B cell (primary cell): ENCODE measurements around the gene PPIP5K1. TPM values are rescaled to one million over a fixed set of nuclear protein-coding genes. Genes with fewer than 3 reads are reported as not detected.

Source experiments
- ATAC-seq: fragments of 200-7000 bp; cut with Tn5 transposase; one replicate; pipeline ENCODE4 v1.10.0; 2021; ENCODE audit warnings: low read depth, mild to moderate bottlenecking, moderate number of reproducible peaks, moderate library complexity
- CTCF ChIA-PET: fragments of 350-600 bp; sonication (Branson Sonifier 250); formaldehyde crosslinking; loops from one replicate; lab custom pipeline; 2021; ENCODE audit warnings: antibody characterized with exemption, inconsistent platforms; lab: Charles Lee
- POLR2A ChIA-PET: fragments of 350-600 bp; sonication (Branson Sonifier 250); formaldehyde crosslinking; loops from one replicate; lab custom pipeline; 2021; ENCODE audit warnings: antibody characterized with exemption; lab: Charles Lee
- DNase-seq: peaks from one replicate; pipeline ENCODE4 v3.0.0; 2013
- H2AFZ ChIP-seq: 2 replicates; pipeline ENCODE4 v1.6.1; 2012; ENCODE audit warnings: mild to moderate bottlenecking, low read depth, low read length; ENCODE audit not compliant: insufficient read depth, poor library complexity, severe bottlenecking
- H3K27ac ChIP-seq, 2 donors: 1 replicate in 1 of 2; 2 replicates in 1 of 2; pipeline ENCODE4 v1.5.1; 2012 to 2013; ENCODE audit warnings: low read length in 2 of 2, mild to moderate bottlenecking in 2 of 2, moderate library complexity in 1 of 2
- H3K27me3 ChIP-seq, 4 experiments: fragments of 200-600 bp in 1 of 4; sonication (generic) in 1 of 4; replicated peaks in 1 of 4; 1 replicate in 2 of 4; 2 replicates in 2 of 4; pipeline versions ENCODE4 v1.6.1 to v1.7.0; 2013 to 2016; ENCODE audit warnings: low read length in 3 of 4, mild to moderate bottlenecking in 2 of 4, mixed read lengths in 1 of 4, moderate library complexity in 1 of 4; ENCODE audit not compliant: insufficient read depth in 4 of 4, control insufficient read depth in 3 of 4; ENCODE audit errors: control extremely low read depth in 1 of 4
- H3K36me3 ChIP-seq, 2 experiments: replicated peaks in 1 of 2; 1 replicate in 1 of 2; 2 replicates in 1 of 2; pipeline versions ENCODE4 v1.6.1 to v1.7.1; 2013; ENCODE audit warnings: low read length in 1 of 2; ENCODE audit not compliant: insufficient read depth in 2 of 2, control insufficient read depth in 1 of 2; ENCODE audit errors: control extremely low read depth in 1 of 2, extremely low read depth in 1 of 2
- H3K4me1 ChIP-seq, 2 donors: fragments of 200-600 bp in 1 of 2; sonication (generic) in 1 of 2; 1 replicate in 1 of 2; 2 replicates in 1 of 2; pipeline versions ENCODE4 v1.5.1 to v1.6.1; 2013 to 2017; ENCODE audit warnings: low read length in 2 of 2; ENCODE audit not compliant: control insufficient read depth in 2 of 2, insufficient read depth in 2 of 2
- H3K4me2 ChIP-seq: replicated peaks from 2 replicates; pipeline ENCODE3; 2012; ENCODE audit warnings: mild to moderate bottlenecking, low read depth, low read length; ENCODE audit not compliant: poor library complexity, severe bottlenecking
- H3K4me3 ChIP-seq, 5 experiments: fragments of 200-600 bp in 1 of 5; sonication (generic) in 1 of 5; 1 replicate in 3 of 5; 2 replicates in 2 of 5; pipeline versions ENCODE4 v1.5.1 to v1.7.0; 2011 to 2016; ENCODE audit warnings: low read length in 4 of 5, mild to moderate bottlenecking in 4 of 5, low read depth in 2 of 5, control low read depth in 1 of 5, moderate library complexity in 1 of 5; ENCODE audit not compliant: insufficient read depth in 1 of 5; ENCODE audit errors: control extremely low read depth in 1 of 5, extremely low read depth in 1 of 5
- H3K79me2 ChIP-seq: fragments of 200-600 bp; sonication (generic); one replicate; pipeline ENCODE4 v1.6.0; 2016; ENCODE audit warnings: low read length; ENCODE audit not compliant: control insufficient read depth, insufficient read depth
- H3K9ac ChIP-seq: fragments of 200-600 bp; sonication (generic); 2 replicates; pipeline ENCODE4 v1.6.1; 2017; ENCODE audit warnings: mild to moderate bottlenecking, low read length, moderate library complexity
- H3K9me3 ChIP-seq, 3 donors: one replicate each; pipeline versions ENCODE4 v1.6.1 to v1.7.1; 2013; ENCODE audit warnings: low read length in 2 of 3; ENCODE audit not compliant: control insufficient read depth in 2 of 3, insufficient read depth in 1 of 3; ENCODE audit errors: control extremely low read depth in 1 of 3
- H4K20me1 ChIP-seq: 2 replicates; pipeline ENCODE4 v1.6.0; 2012; ENCODE audit warnings: mild to moderate bottlenecking, low read length; ENCODE audit not compliant: insufficient read depth, control insufficient read depth, poor library complexity, severe bottlenecking
- H3K27ac Mint-ChIP-seq: one replicate; pipeline ENCODE4 v1.8.0; 2021; ENCODE audit warnings: mixed read lengths
- H3K27me3 Mint-ChIP-seq: one replicate; pipeline ENCODE4 v1.8.0; 2021; ENCODE audit warnings: mixed read lengths
- H3K4me1 Mint-ChIP-seq: one replicate; pipeline ENCODE4 v1.8.0; 2021; ENCODE audit warnings: mixed read lengths
- H3K4me3 Mint-ChIP-seq: one replicate; pipeline ENCODE4 v1.8.0; 2021; ENCODE audit warnings: mixed read lengths
- H3K9me3 Mint-ChIP-seq: one replicate; pipeline ENCODE4 v1.8.0; 2022; ENCODE audit warnings: mixed read lengths; ENCODE audit not compliant: insufficient read depth
- CTCF ChIP-seq: fragments of 200-600 bp; IDR thresholded peaks from one replicate; pipeline ENCODE4 v1.8.0; 2022; ENCODE audit warnings: antibody characterized with exemption, mild to moderate bottlenecking
- EZH2 ChIP-seq: IDR thresholded peaks from 2 replicates; pipeline ENCODE4 v1.6.1; 2012; ENCODE audit warnings: borderline replicate concordance, low read depth, mild to moderate bottlenecking, moderate library complexity, low read length; ENCODE audit not compliant: insufficient read depth, poor library complexity, severe bottlenecking
- WGBS: methylation state at CpG from one replicate; pipeline ENCODE4 v1.1.5; 2013; ENCODE audit warnings: missing lambda C conversion rate; ENCODE audit not compliant: insufficient coverage; 5-methylcytosine and 5-hydroxymethylcytosine counted together
- intact Hi-C: fragments of 100-400 bp; cut with micrococcal nuclease; formaldehyde crosslinking; loops from one replicate; pipeline ENCODE4 v1.10.0; 2022
- polyA plus RNA-seq: library from polyadenylated mRNA; depleted of rRNA; stranded (reverse); fragments of >200 nt; gene quantifications from 2 replicates; pipeline ENCODE4 v1.2.3, GENCODE V29; 2012
- total RNA-seq, 2 donors: library from RNA; stranded (reverse); fragments of 120-200 nt in 1 of 2; gene quantifications; 1 replicate in 1 of 2; 2 replicates in 1 of 2; pipeline versions ENCODE4 v1.2.3 to v1.2.4, GENCODE V29; 2013 to 2022

The PPIP5K1 gene
- total and polyA plus RNA-seq, 2 donors (not counting 1 experiment from before 2014, with no cell fraction given), result 40.6 to 88.9 TPM

DNA sequence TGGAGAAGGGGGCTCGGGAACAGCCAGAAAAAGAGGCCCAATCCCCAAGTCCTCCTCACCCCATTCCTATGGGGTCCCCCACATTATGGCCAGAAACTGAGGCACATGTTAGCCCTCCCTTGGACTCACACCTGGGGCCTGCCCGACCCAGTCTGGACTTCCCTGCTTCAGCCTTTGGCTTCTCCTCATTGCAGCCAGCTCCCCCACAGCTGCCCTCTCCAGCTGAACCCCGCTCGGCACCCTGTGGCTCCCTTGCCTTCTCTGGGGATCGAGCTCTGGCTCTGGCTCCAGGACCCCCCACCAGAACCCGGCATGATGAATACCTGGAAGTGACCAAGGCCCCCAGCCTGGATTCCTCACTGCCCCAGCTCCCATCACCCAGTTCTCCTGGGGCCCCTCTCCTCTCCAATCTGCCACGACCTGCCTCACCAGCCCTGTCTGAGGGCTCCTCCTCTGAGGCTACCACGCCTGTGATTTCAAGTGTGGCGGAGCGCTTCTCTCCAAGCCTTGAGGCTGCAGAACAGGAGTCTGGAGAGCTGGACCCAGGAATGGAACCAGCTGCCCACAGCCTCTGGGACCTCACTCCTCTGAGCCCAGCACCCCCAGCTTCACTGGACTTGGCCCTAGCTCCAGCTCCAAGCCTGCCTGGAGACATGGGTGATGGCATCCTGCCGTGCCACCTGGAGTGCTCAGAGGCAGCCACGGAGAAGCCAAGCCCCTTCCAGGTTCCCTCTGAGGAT lies 62.0 kb downstream of the PPIP5K1 start:
- H3K9ac ChIP-seq, result no peak overlapping the region
- H3K4me2 ChIP-seq, result no peak overlapping the region
- POLR2A ChIA-PET, result no interaction called here
- ATAC-seq (no peak), DNase-seq (no peak)
- no peaks in the 10 kb centered on the region for H3K9me3 ChIP-seq
- intact Hi-C loops, result no loop called here
- H3K9me3 Mint-ChIP-seq, result no peaks in the 10 kb centered on the region
- no peak overlapping the region for H2AFZ ChIP-seq
- H3K36me3 ChIP-seq, result no peaks in the 10 kb centered on the region
- no peaks in the 10 kb centered on the region for H4K20me1 ChIP-seq
- H3K4me3 ChIP-seq, result no peak overlapping the region
- CTCF ChIA-PET, result no interaction called here
- H3K27ac Mint-ChIP-seq, result no peak overlapping the region
- TF ChIP-seq CTCF (no peak), EZH2 (no peak)
- no peak overlapping the region for H3K4me3 Mint-ChIP-seq
- no peaks in the 10 kb centered on the region for H3K79me2 ChIP-seq
- H3K4me1 Mint-ChIP-seq, result no peaks in the 10 kb centered on the region
- H3K4me1 ChIP-seq, result no peaks in the 10 kb centered on the region
- H3K27me3 Mint-ChIP-seq, result no peaks in the 10 kb centered on the region
- no peaks in the 10 kb centered on the region for H3K27me3 ChIP-seq
- no peak overlapping the region for H3K27ac ChIP-seq
- WGBS, result 92% methylated on average over 12 of the region's 12 CpGs

GRCh38 chr15:43527016-43527801 lies 62.8 kb downstream of the PPIP5K1 start:
- WGBS, result 92% methylated on average over 7 of the region's 9 CpGs
- no peaks in the 10 kb centered on the region for H3K27me3 ChIP-seq
- no peak overlapping the region for H3K27ac ChIP-seq
- H3K9me3 ChIP-seq, result no peaks in the 10 kb centered on the region
- H3K9ac ChIP-seq, result no peak overlapping the region
- H3K4me1 Mint-ChIP-seq, result no peaks in the 10 kb centered on the region
- H3K27me3 Mint-ChIP-seq, result peaks cover 2% of the 10 kb centered on the region
- ChIA-PET CTCF (no interaction called here), POLR2A (no interaction called here)
- TF ChIP-seq EZH2, result no peak
- TF ChIP-seq CTCF, result no peak
- H3K27ac Mint-ChIP-seq, result no peak overlapping the region
- no peaks in the 10 kb centered on the region for H4K20me1 ChIP-seq
- H3K9me3 Mint-ChIP-seq, result no peaks in the 10 kb centered on the region
- ATAC-seq, result no peak
- no peaks in the 10 kb centered on the region for H3K79me2 ChIP-seq
- no peaks in the 10 kb centered on the region for H3K4me1 ChIP-seq
- H3K4me3 ChIP-seq, result no peak overlapping the region
- no peaks in the 10 kb centered on the region for H3K36me3 ChIP-seq
- no peak overlapping the region for H3K4me3 Mint-ChIP-seq
- H3K4me2 ChIP-seq, result no peak overlapping the region
- intact Hi-C loops, result no loop called here
- no peak overlapping the region for H2AFZ ChIP-seq
- no peak for DNase-seq
